HEK293 (cell line): ENCODE results near the gene FNDC3A.

Source experiments
- TRIM28 ChIP-seq: IDR thresholded peaks from 2 replicates; pipeline ENCODE4 v1.6.1; 2011; ENCODE audit warnings: low read length, control low read depth, borderline replicate concordance
- YY2 ChIP-seq: fragments of 450-650 bp; formaldehyde crosslinking; IDR thresholded peaks from 2 replicates; pipeline ENCODE4 v1.5.1; 2016; ENCODE audit warnings: missing biosample characterization, missing genetic modification characterization
- ZNF266 ChIP-seq: fragments of 450-650 bp; formaldehyde crosslinking; IDR thresholded peaks from 2 replicates; pipeline ENCODE4 v1.5.1; 2016; ENCODE audit warnings: missing biosample characterization, missing genetic modification characterization, low read depth
- ZNF274 ChIP-seq, 2 experiments: fragments of 200-500 bp in 1 of 2; fragments of 450-650 bp in 1 of 2; sonication (Bioruptor generic) in 1 of 2; formaldehyde crosslinking in 1 of 2; IDR thresholded peaks; 2 replicates each; pipeline versions ENCODE4 v1.5.1 to v1.6.1; 2014 to 2016; ENCODE audit warnings: borderline replicate concordance in 1 of 2, inconsistent platforms in 1 of 2, low read length in 1 of 2, missing biosample characterization in 1 of 2, missing genetic modification characterization in 1 of 2
- TF ChIP-seq, protein P1 (sequence below): fragments of 450-650 bp; formaldehyde crosslinking; conservative IDR thresholded peaks from 2 replicates; pipeline ENCODE4 v1.5.1; 2016; ENCODE audit warnings: low read depth, missing biosample characterization, missing genetic modification characterization

DNA sequence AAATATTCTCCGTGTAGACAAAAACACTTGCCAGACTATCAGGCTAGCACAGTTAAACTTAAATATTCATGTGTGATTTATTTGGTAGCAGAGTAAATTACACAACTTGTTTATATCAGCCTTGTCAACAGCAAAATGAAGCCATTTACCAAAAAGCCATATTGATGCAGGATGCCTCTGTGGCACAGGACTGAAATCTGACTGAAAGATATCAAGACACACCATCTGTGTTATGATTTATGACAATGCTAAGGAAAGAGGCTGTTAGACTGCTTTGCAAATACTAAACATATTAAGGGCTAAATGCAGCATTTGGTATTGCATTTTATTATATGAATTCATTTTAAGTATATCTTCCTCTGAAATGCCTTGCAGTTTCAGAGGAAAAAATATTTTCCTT lies 44.8 kb upstream of the FNDC3A start:
- TF ChIP-seq ZNF266 (tag by site-specific recombination) (no peak), ZNF274 (IDR thresholded peaks at IDR 0.05; ENCODE audit: low read length) (no peak), ZNF274 (tag by site-specific recombination; IDR thresholded peaks at IDR 0.05; ENCODE audit: borderline replicate concordance) (no peak), YY2 (tag by site-specific recombination) (no peak), TRIM28 (no peak)
- TF ChIP-seq, protein P1, sequence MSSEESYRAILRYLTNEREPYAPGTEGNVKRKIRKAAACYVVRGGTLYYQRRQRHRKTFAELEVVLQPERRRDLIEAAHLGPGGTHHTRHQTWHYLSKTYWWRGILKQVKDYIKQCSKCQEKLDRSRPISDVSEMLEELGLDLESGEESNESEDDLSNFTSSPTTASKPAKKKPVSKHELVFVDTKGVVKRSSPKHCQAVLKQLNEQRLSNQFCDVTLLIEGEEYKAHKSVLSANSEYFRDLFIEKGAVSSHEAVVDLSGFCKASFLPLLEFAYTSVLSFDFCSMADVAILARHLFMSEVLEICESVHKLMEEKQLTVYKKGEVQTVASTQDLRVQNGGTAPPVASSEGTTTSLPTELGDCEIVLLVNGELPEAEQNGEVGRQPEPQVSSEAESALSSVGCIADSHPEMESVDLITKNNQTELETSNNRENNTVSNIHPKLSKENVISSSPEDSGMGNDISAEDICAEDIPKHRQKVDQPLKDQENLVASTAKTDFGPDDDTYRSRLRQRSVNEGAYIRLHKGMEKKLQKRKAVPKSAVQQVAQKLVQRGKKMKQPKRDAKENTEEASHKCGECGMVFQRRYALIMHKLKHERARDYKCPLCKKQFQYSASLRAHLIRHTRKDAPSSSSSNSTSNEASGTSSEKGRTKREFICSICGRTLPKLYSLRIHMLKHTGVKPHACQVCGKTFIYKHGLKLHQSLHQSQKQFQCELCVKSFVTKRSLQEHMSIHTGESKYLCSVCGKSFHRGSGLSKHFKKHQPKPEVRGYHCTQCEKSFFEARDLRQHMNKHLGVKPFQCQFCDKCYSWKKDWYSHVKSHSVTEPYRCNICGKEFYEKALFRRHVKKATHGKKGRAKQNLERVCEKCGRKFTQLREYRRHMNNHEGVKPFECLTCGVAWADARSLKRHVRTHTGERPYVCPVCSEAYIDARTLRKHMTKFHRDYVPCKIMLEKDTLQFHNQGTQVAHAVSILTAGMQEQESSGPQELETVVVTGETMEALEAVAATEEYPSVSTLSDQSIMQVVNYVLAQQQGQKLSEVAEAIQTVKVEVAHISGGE = no peak
